ENCODE results near the gene EME2.

DNA sequence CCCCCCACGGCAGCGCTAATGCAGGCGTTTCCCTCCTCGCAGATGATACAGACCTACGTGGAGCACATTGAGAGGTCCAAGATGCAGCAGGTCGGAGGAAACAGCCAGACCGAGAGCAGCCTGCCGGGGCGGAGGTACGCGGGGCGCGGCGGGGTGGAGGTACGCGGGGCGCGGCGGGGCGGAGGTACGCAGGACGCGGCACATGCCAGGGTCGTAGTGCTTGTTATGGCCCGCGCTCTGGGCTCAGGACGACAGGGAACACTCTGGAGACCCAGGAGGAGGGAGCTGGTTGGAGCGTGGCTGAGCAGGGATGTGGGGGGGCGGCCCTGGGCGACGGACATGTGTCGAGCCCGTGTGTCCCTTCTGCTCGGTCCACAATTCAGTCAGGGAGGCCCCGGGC is 43.2 kb upstream of the EME2 start:
- TF ChIP-seq, protein P1, sequence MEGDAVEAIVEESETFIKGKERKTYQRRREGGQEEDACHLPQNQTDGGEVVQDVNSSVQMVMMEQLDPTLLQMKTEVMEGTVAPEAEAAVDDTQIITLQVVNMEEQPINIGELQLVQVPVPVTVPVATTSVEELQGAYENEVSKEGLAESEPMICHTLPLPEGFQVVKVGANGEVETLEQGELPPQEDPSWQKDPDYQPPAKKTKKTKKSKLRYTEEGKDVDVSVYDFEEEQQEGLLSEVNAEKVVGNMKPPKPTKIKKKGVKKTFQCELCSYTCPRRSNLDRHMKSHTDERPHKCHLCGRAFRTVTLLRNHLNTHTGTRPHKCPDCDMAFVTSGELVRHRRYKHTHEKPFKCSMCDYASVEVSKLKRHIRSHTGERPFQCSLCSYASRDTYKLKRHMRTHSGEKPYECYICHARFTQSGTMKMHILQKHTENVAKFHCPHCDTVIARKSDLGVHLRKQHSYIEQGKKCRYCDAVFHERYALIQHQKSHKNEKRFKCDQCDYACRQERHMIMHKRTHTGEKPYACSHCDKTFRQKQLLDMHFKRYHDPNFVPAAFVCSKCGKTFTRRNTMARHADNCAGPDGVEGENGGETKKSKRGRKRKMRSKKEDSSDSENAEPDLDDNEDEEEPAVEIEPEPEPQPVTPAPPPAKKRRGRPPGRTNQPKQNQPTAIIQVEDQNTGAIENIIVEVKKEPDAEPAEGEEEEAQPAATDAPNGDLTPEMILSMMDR (IDR thresholded peaks at IDR 0.05; ENCODE audit: borderline replicate concordance, extremely low read depth, low read length, poor library complexity, severe bottlenecking) = no peak
- TF ChIP-seq EZH2 (IDR thresholded peaks at IDR 0.05; ENCODE audit: borderline replicate concordance, low read depth, low read length, severe bottlenecking) = no peak
